K562 (cell line): ENCODE results near the gene CYTH1. TPM values are rescaled to one million over a fixed set of nuclear protein-coding genes. Genes with fewer than 3 reads are reported as not detected.

ENCODE experiments used
- ATAC-seq: fragments of 200-7000 bp; cut with Tn5 transposase; 3 replicates; pipeline ENCODE4 v1.9.1; 2020; ENCODE audit warnings: moderate library complexity
- BruUV-seq: library from RNA; stranded (reverse); fragments of 400-500 nt; replicated peaks from 2 replicates; lab custom pipeline; 2021; lab: Mats Ljungman, UMichigan
- CTCF ChIA-PET: fragments of 300-600 bp; formaldehyde crosslinking; extraction: SDS; loops from one replicate; lab custom pipeline; 2021; ENCODE audit warnings: low intra/inter-chr PET ratio; lab: Yijun Ruan, JAX
- POLR2A ChIA-PET: fragments of 300-600, 350-650 bp; sonication (Branson Sonifier 250); formaldehyde crosslinking; extraction: SDS; loops from one replicate; lab custom pipeline; 2021; ENCODE audit warnings: antibody characterized with exemption, inconsistent platforms; lab: Yijun Ruan, JAX
- DNase-seq, 4 experiments: peaks; one replicate each; pipeline versions ENCODE4 v3.0.0 to v3.0.0-alpha.2; 2011 to 2018; ENCODE audit warnings: low spot score in 3 of 4, mixed read lengths in 3 of 4; ENCODE audit errors: extremely low read depth in 1 of 4
- FAIRE-seq: peaks from 2 replicates; lab custom pipeline; 2011; peaks lifted over from hg19 to GRCh38; lab: Jason Lieb, UNC
- H2AFZ ChIP-seq: 2 replicates; pipeline ENCODE4 v1.6.0; 2011; ENCODE audit warnings: low read depth, low read length, control low read depth, inconsistent platforms
- H3K27ac ChIP-seq: fragments of 200-600 bp; 3 replicates; pipeline ENCODE4 v1.8.0; 2011; ENCODE audit warnings: low read depth, mild to moderate bottlenecking, control low read depth, inconsistent platforms, low read length, moderate library complexity, mixed read lengths; ENCODE audit errors: extremely low read depth
- H3K27me3 ChIP-seq, 2 experiments: fragments of 300-600 bp in 1 of 2; 2 replicates in 1 of 2; 3 replicates in 1 of 2; pipeline versions ENCODE4 v1.6.0 to v1.8.0; 2011; ENCODE audit warnings: inconsistent platforms in 2 of 2, low read length in 2 of 2, mild to moderate bottlenecking in 1 of 2, mixed read lengths in 1 of 2, moderate library complexity in 1 of 2; ENCODE audit not compliant: control insufficient read depth in 2 of 2, insufficient read depth in 2 of 2
- H3K36me3 ChIP-seq: fragments of 300-600 bp; 3 replicates; pipeline ENCODE4 v1.8.0; 2011; ENCODE audit warnings: mild to moderate bottlenecking, low read length, inconsistent platforms; ENCODE audit not compliant: control insufficient read depth, insufficient read depth
- H3K4me1 ChIP-seq, 2 experiments: fragments of 200-600 bp in 1 of 2; replicated peaks in 1 of 2; 2 replicates in 1 of 2; 3 replicates in 1 of 2; pipeline versions ENCODE4 v1.5.1 to v1.8.0; 2011; ENCODE audit warnings: inconsistent platforms in 2 of 2, low read length in 2 of 2, mild to moderate bottlenecking in 1 of 2, mixed read lengths in 1 of 2, moderate library complexity in 1 of 2; ENCODE audit not compliant: control insufficient read depth in 2 of 2, insufficient read depth in 2 of 2
- H3K4me2 ChIP-seq: 2 replicates; pipeline ENCODE4 v1.6.1; 2011; ENCODE audit warnings: low read length, control low read depth, inconsistent platforms, mixed read lengths; ENCODE audit not compliant: insufficient read depth
- H3K4me3 ChIP-seq: fragments of 200-600 bp; sonication (generic), shearing (Covaris generic); 2 replicates; pipeline ENCODE4 v1.5.1; 2016; ENCODE audit warnings: control low read depth, inconsistent platforms
- H3K79me2 ChIP-seq: fragments of 200-600 bp; 3 replicates; pipeline ENCODE4 v1.8.0; 2011; ENCODE audit warnings: low read length, inconsistent platforms; ENCODE audit not compliant: control insufficient read depth, insufficient read depth
- H3K9ac ChIP-seq, 2 experiments: 2 replicates each; pipeline versions ENCODE4 v1.6.0 to v1.6.1; 2011; ENCODE audit warnings: low read depth in 2 of 2, low read length in 2 of 2, control low read depth in 1 of 2, inconsistent platforms in 1 of 2, mild to moderate bottlenecking in 1 of 2, mixed read lengths in 1 of 2; ENCODE audit not compliant: insufficient read depth in 1 of 2
- H3K9me1 ChIP-seq: one replicate; pipeline ENCODE4 v1.6.0; 2011; ENCODE audit warnings: inconsistent platforms, mild to moderate bottlenecking, low read length, moderate library complexity; ENCODE audit not compliant: control insufficient read depth, insufficient read depth
- H3K9me3 ChIP-seq: replicated peaks from 2 replicates; pipeline ENCODE4 v1.5.1; 2011; ENCODE audit warnings: low read depth, low read length, inconsistent platforms; ENCODE audit not compliant: control insufficient read depth, insufficient read depth
- H4K20me1 ChIP-seq: replicated peaks from 2 replicates; pipeline ENCODE4 v1.6.1; 2011; ENCODE audit warnings: low read length, inconsistent platforms, mixed read lengths; ENCODE audit not compliant: control insufficient read depth, insufficient read depth
- ARID1B ChIP-seq: fragments of 450-650 bp; IDR thresholded peaks from 2 replicates; pipeline ENCODE4 v1.6.1; 2016; ENCODE audit warnings: antibody characterized with exemption, mild to moderate bottlenecking, inconsistent platforms
- CBFA2T3 ChIP-seq: fragments of 450-650 bp; IDR thresholded peaks from 2 replicates; pipeline ENCODE4 v1.6.1; 2017
- GATAD2A ChIP-seq: fragments of 450-650 bp; IDR thresholded peaks from 2 replicates; pipeline ENCODE4 v1.6.1; 2017
- MEIS2 ChIP-seq: fragments of 450-650 bp; IDR thresholded peaks from 2 replicates; pipeline ENCODE4 v1.6.1; 2014; ENCODE audit warnings: mild to moderate bottlenecking; ENCODE audit not compliant: partially characterized antibody
- MLLT1 ChIP-seq, 2 experiments: fragments of 450-650 bp; IDR thresholded peaks; 2 replicates each; pipeline ENCODE4 v1.6.1; 2016
- MYBL2 ChIP-seq, 2 experiments: fragments of 450-650 bp in 1 of 2; sonication (generic) in 1 of 2; formaldehyde crosslinking in 1 of 2; IDR thresholded peaks; 2 replicates each; pipeline versions ENCODE4 v1.6.1 to v1.8.1; 2017 to 2022; ENCODE audit warnings: borderline replicate concordance in 1 of 2, inconsistent platforms in 1 of 2, low read depth in 1 of 2, mild to moderate bottlenecking in 1 of 2, missing genetic modification reagents in 1 of 2, moderate library complexity in 1 of 2
- NBN ChIP-seq: fragments of 450-650 bp; IDR thresholded peaks from 2 replicates; pipeline ENCODE4 v1.6.1; 2016; ENCODE audit warnings: low read depth, mild to moderate bottlenecking
- OTX1 ChIP-seq: fragments of 450-650 bp; formaldehyde crosslinking; IDR thresholded peaks from 2 replicates; pipeline ENCODE4 v1.4.0; 2022; ENCODE audit warnings: mild to moderate bottlenecking
- PKNOX1 ChIP-seq: fragments of 450-650 bp; IDR thresholded peaks from 2 replicates; pipeline ENCODE4 v1.6.1; 2016
- PRDM10 ChIP-seq: fragments of 450-650 bp; IDR thresholded peaks from 2 replicates; pipeline ENCODE4 v1.6.1; 2018; ENCODE audit not compliant: partially characterized antibody
- ZBTB5 ChIP-seq: fragments of 450-650 bp; IDR thresholded peaks from 2 replicates; pipeline ENCODE4 v1.6.1; 2017; ENCODE audit warnings: antibody characterized with exemption
- WGBS: fragments of 100-300 bp; shearing (Covaris generic); methylation state at CpG from one replicate; pipeline ENCODE4 v1.1.6; 2016; ENCODE audit warnings: low coverage, mixed read lengths; ENCODE audit not compliant: insufficient coverage; ENCODE audit errors: missing lambda C conversion rate; 5-methylcytosine and 5-hydroxymethylcytosine counted together
- in situ Hi-C: fragments of 300-500 bp; cut with MboI; formaldehyde crosslinking; loops from 4 replicates; pipeline ENCODE4 v1.15.0; 2018; ENCODE audit warnings: inconsistent platforms, mixed read lengths
- intact Hi-C: fragments of 100-400 bp; cut with micrococcal nuclease; formaldehyde crosslinking; loops from 2 replicates; pipeline ENCODE4 v1.14.2; 2022
- polyA plus RNA-seq, 8 experiments: library from polyadenylated mRNA; depleted of rRNA in 4 of 8; stranded (reverse) in 5 of 8; unstranded in 3 of 8; fragments of >200 nt; fragmentation: Nextera tagmentation in 2 of 8; fragmentation: Illumina TruSeq in 1 of 8; extraction: Ambion mirVana in 2 of 8; extraction: Trizol in 1 of 8; gene quantifications; 2 replicates each; pipeline versions ENCODE4 v1.2.1 to v1.2.3, GENCODE V29; 2011 to 2014; ENCODE audit warnings: inconsistent platforms in 1 of 8, missing spikeins in 1 of 8
- total RNA-seq, 7 experiments: library from RNA; depleted of rRNA in 6 of 7; stranded (reverse); fragments of >200 nt in 6 of 7; fragmentation: Illumina TruSeq in 2 of 7; extraction: Trizol in 2 of 7; gene quantifications; 2 replicates each; pipeline versions ENCODE4 v1.2.1 to v1.2.3, GENCODE V29; 2011 to 2021; ENCODE audit warnings: low replicate concordance in 1 of 7

The CYTH1 gene
- total and polyA plus RNA-seq, 9 of the 15 experiments (the other 6 are each of a cell fraction or from before 2014, with no cell fraction given): 0.52 to 27.7 (median 16.8) TPM

GRCh38 chr17:78735832-78736525, 46.1 kb downstream of the CYTH1 start:
- FAIRE-seq (peak; percentile 37), ATAC-seq (peak; percentile 65), DNase-seq (peak in 2 of 4 experiments; percentile 8 to 56)
- Histone ChIP-seq H3K27ac (peak overlapping the region; percentile 64; the same call in 2 of the 3 replicates), H3K27me3 (no peaks in the 10 kb centered on the region), H3K9ac (peak overlapping the region in 1 of 2 experiments; percentile 4; a peak in 1 of 4 replicates), H3K36me3 (no peaks in the 10 kb centered on the region), H3K4me2 (peak overlapping the region; percentile 71), H3K4me3 (peak overlapping the region; percentile 37), H2AFZ (peak overlapping the region; percentile 56), H3K79me2 (peaks cover 36% of the 10 kb centered on the region), H3K9me1 (peaks cover 4% of the 10 kb centered on the region), H4K20me1 (peaks cover 40% of the 10 kb centered on the region), H3K4me1 (peaks cover 20 to 28% of the 10 kb centered on the region in 2 experiments), H3K9me3 (no peaks in the 10 kb centered on the region)
- WGBS: 5% methylated on average over 6 of the region's 6 CpGs
- intact Hi-C loops: no loop called here
- in situ Hi-C loops: no loop called here
- BruUV-seq: TSS peak; percentile 38
- POLR2A ChIA-PET: interaction anchor here (0.6 to 2.2 kb wide), 4 partner anchors 11 to 34 kb away, joined by 3 to 8 read pairs (median 4); no protein-coding TSS in a partner anchor
- CTCF ChIA-PET: interaction anchor here (0.6 kb wide), 1 partner anchor 19 kb away, joined by 3 read pairs; no protein-coding TSS in a partner anchor
- TF ChIP-seq MLLT1 (IDR thresholded peaks at IDR 0.05) (peak; percentile 65 to 68; a peak in 2 of 4 replicates), GATAD2A (0 out of 2 replicates have a peak, but pooled peaks have one; percentile 29), PKNOX1 (peak; percentile 50; the same call in 1 of the 2 replicates), CBFA2T3 (peak; percentile 29; the same call in 1 of the 2 replicates), PRDM10 (peak; percentile 42), ARID1B (peak; percentile 65), MYBL2 (IDR thresholded peaks at IDR 0.05; ENCODE audit: low read depth) (no peak), MYBL2 (CRISPR knock-in tag; IDR thresholded peaks at IDR 0.05; ENCODE audit: borderline replicate concordance) (no peak), ZBTB5 (no peak), NBN (peak; percentile 72; the same call in 1 of the 2 replicates), MEIS2 (peak; percentile 62), OTX1 (CRISPR knock-in tag) (0 out of 2 replicates have a peak, but pooled peaks have one; percentile 42)
